ENCODE measurements around the gene BACH1.
"Not testable (repeated sequence)": the region's sequence is repeated elsewhere in the genome, so short reads cannot be mapped to it uniquely, and the experiment has no call there.

The BACH1 gene

DNA sequence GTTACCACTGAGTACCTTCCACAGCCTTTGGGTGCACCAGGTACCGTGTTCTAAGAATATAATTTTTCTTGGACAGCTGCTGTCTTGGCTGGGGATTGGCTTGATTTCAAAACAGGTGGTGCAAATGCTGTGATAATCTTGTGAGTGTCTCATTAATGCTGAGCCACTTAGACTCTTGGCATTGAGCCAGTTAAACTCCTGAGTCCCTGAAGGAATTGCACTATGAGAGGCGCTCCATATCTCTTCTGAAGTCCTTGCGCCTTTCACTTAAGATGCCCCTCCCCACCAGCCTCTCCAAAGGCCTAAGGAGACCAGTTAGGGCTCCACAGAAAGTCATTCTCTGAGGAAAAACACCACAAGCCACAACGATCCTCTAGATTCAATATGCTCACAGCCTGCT, 51.0 kb downstream of the BACH1 start:
- no peak for DNase-seq

DNA sequence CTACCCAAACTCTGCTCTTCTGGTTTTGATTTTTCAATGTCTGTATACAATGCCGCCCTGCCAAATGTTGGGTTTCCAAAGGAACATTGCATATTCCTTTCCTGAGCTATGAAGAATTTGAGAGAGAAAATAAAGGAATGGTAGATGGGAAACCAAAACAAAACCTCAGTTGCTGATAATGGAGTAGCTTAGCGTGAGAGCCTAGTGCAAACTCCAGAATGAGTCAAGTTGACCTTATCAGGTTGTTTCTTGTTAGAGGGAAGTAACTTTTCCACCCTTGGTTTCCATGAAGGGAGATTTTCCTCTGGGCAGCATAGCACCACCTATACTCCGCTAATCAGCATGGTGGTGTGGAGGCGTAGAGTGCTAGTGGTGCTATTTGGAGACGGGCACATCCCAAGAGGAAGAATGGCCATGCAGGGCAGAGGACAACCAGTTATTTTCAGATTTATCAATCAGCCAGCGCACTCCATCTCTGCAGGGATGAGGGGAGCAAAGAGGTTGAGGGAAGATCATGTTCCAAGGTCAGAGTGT, 51.6 kb downstream of the BACH1 start:
- DNase-seq, result no peak

- no peak for DNase-seq
Observed at GRCh38 chr21:29351691-29352090, 53.0 kb downstream of the BACH1 start.

DNA sequence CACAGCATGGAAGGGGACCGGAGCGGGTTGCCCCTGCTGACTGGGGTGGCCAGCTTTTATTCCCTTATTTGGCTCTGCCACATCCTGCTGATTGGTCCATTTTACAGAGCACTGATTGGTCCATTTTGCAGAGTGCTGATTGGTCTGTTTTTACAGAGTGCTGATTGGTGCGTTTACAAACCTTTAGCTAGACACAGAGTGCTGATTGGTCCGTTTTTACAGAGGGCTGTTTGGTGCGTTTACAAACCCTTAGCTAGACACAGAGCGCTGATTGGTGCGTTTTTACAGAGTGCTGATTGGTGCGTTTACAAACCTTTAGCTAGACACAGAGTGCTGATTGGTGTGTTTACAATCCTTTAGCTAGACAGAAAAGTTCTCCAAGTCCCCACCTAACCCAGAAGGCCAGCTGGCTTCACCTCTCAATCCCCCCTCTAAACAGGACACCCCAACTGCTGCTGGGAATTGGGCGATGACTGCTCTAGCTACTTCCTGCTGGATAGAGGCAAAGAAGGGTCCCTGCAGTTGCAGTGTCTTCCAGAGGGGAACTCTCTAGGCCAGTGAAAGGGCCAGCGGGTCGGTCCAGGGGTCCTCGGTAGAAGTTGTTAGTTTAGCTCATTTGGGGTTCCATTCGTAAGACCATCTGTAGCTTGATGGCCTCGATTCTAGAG, 56.5 kb downstream of the BACH1 start:
- DNase-seq, result not testable (repeated sequence)

DNA sequence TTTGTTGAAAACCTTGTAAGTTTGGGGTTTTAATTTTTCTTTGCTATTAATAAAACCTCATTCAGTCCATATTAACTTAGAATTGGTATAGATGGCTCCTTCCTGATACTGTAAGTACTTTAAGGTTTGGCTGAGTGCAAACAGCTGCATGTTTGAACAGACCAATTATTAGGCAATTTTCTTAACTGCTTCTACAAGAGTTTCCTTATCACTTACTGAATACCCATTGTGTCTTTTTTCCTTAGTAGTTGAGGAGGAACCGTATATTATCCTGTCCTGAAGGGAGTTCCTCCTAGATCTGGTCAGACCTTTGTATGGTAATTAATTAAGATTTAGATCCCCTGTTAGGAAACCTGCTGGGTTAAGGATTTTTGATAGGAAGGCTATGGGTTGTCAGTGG, 57.6 kb downstream of the BACH1 start:
- DNase-seq, result not testable (repeated sequence)

GRCh38 chr21:29356810-29357209, 58.1 kb downstream of the BACH1 start:
- not testable (repeated sequence) for DNase-seq

- DNase-seq, result no peak
Observed at GRCh38 chr21:29359718-29360117, 61.0 kb downstream of the BACH1 start.

GRCh38 chr21:29360799-29361765, 62.4 kb downstream of the BACH1 start:
- DNase-seq, result no peak

DNA sequence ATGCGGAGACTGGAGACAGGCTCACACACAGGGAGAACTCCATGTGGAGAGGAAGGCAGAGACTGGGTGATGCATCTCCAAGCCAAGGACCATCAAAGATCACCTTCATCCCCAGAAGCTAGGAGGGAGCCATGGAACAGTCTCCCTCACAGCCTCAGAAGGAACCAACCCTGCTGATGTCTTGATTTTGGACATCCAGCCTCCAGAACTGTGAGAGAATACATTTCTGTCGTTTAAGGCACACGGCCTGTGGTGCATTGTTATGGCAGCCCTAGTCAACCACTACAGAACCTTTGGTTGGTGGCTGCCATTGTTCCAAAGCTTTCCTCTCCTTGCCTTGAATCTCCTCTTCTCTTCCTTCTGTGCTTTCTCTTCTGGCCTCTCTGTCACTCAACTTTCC, 64.0 kb downstream of the BACH1 start:
- no peak for DNase-seq

DNA sequence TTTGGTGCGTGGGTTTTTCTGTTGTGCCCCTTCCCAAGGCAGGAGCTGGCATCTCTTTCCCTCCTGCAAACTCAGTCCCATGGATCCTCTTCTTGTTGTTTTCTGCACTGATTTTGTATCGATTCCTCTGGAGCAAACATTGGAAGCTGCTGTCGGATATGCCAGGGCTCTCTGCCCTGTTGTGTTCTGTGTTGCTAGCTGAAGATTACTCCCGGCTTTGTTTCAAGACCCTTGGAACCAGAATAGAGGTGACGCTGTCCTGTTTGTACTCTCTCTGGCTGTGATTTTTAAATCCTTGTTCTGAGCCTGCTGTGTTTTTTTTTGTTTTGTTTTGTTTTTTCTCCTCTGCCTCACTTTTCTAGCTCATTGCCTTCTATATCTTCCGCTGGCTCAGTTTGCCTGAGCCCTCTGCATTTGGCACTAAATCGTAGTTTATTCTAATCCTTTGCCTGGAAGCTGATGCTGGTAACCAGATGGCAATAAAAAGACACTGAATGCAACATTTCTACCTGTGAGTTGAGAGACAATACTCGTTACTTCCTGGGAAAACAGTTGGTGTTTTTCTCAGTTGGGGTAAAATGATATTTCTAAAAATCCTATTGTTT, 67.0 kb downstream of the BACH1 start:
- no peak for DNase-seq

DNA sequence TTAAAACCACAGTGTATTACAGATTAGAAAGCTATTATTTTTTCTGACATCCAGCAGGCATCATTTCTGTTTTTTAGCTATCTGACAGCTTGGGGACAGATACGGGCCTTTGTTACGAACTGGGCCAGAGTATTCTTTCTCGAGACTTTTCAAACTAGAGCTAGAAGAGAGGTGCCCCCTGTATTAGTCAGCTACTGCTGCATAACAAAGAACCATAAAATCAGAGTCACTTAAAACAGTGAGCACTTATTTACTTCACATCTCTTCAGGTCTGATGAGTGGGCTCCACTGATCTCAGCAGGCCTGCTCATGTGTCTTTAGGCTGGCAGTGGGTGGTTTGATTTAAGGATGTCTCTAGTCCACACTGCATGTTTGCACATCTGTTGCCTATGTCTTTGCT, 67.8 kb downstream of the BACH1 start:
- no peak for DNase-seq

DNA sequence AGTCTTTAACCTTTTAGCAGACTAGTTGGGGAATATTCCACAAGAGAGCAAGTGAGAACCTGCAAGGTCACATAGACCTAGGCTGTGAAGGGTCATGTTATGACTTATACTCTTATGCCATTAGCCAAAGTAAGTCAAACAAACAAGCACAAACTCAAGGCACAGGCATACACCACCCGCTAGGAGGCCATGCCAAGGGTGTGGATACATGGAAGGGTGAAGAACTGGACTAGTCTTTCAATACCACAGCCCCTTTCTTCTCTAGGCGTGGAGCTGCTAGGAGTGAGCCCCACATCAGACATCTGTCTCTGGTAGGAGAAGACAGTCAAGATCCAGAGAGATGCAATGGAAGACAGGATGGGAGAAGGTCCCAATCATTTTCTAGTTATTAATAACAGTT, 68.6 kb downstream of the BACH1 start:
- DNase-seq, result no peak

GRCh38 chr21:29368906-29369305, 70.2 kb downstream of the BACH1 start:
- DNase-seq, result no peak

- DNase-seq, result peak; percentile 39
Observed at GRCh38 chr21:29371464-29371863, 72.7 kb downstream of the BACH1 start.

DNA sequence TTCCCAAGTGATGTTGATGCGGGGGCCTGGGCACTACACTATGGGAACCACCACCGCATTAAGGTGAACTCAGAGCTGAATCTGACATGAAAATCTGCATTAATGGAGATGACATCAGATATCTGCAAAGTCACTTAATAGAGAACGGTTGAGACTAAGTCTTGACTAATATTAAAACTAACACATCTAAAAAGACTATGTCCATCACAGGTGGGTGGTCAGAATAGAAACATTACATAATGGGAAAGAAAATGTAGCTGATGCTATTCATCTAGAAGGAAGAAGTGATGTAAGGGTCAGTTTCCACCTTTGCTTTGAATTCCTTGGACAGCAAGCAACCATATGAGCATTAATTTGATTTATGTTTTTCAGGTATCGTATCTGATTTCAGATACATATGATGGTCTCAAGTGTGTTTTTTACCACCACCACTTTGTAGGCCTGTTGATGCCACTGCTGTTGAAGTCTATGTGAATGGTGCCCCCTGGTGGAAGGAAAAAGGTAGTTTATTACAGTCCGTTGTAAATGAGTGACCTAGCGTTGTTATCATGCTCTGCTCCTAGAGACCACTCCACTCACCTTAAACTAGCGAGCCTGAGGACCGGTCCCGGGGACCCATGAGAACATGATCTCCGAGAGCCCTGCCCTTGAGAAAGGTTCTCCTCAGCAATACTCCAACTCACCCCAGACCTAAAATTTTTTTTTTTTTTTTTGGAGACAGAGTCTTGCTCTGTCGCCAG, 73.5 kb downstream of the BACH1 start:
- DNase-seq, result peak; percentile 53

DNA sequence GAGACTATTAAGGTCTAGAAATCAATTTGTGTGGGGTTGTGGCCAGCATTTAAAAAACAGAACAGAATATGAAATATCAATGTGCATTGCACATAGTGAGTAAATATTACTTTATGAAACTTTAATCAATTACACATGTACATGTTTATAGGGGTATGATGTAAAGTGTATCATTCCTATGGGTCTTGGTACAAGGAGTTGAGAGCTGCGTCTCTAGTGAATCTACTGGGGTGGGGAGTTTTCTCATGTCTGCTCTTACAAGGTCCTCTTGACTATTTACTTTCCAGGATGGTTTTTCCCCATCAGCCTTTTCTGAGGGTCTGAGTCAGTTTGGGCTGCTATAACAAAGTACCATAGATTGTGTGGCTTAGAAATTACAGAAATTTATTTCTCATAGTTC, 75.8 kb downstream of the BACH1 start:
- DNase-seq, result no peak

DNA sequence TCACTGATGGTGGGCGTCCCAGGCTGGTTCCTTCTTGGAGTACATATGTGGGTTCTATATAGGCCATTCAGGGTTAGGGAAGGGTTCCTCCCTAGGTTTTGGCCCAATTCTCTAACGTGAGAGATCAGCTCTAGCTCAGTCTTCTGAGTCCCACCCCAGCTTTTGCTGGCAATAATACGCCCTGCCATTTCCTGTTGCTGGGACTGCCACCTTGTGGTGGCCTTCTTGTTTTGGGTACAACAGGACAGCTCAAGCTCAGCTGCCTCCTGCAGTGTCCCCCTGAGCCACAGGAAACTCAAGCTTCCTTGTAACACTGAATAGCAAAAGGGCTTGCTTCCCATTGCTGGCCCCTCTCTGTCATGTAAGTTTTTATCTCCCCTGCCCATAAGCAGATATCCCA, 77.8 kb downstream of the BACH1 start:
- DNase-seq, result peak; percentile 67

DNA sequence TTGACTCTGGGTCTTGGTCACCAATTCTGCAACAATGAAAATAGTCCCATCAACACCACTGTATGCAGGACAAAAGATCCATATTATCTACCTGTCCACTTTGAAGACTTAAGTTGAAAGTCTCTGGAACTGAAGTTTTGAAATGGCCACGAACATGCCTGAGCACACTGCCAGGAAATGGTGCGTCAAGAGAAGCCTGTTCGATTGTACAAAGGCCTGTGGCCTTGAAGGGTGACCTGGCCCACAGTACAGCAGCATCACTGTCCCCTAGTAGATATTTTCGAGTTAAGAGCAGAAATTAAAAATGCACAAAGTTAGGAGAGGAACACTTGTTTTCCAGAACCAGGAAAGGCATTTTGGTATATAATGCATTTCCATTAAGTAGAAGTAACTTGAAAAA, 78.5 kb downstream of the BACH1 start:
- no peak for DNase-seq

GRCh38 chr21:29378832-29379231, 80.1 kb downstream of the BACH1 start:
- no peak for DNase-seq

- no peak for DNase-seq
Observed at GRCh38 chr21:29379517-29380054, 80.9 kb downstream of the BACH1 start.

- DNase-seq, result no peak
Observed at GRCh38 chr21:29382030-29382654, 83.4 kb downstream of the BACH1 start.

All from activated CD4-positive, alpha-beta T cell treated with anti-CD3 and anti-CD28 coated beads for 48 hours (primary cell).